ENCODE data around the gene CNGA2. TPM values are rescaled to one million over a fixed set of nuclear protein-coding genes. Genes with fewer than 3 reads are reported as not detected.

The CNGA2 gene
- total RNA-seq, 2 donors from 2014 or later = not detected

DNA sequence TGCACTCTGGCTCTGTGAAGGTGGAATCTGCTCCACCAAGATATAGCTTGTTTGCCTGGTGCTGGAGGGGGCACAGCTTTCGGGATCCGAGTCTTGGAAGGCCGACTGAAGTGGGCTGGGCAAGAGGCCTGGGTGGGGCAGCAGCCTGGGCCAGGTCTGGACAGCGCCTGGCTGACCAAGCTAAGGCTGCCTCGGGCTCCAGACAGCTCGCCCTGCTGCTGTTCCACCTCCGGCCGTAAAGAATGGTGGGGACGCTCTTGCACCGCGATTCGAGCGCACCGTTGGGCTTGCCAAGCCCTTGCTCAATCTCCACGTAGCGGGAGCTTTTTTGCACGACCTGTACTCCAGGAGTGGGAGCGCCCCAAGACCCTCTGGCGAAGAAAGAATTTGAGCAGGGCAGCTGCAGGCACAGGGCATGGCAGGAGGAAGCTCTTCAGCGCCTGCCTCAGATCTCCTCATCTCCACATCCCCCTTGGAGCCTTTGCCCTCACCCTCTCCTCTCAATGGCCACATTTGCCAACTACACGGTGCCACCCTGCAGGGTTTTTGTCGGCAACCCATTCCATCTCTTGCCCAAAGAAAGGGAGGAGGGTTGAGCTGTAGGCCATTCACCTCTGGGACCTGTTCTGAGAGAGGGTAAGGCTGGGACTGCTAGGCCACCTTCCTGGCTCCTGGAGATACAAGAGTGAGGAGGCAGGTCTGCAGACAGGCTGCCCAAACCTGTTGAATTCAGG lies 18.9 kb downstream of the CNGA2 start:
- Histone ChIP-seq H3K4me3 (no peak overlapping the region), H3K27me3 (no peaks in the 10 kb centered on the region), H3K27ac (no peak overlapping the region), H3K9me3 (no peaks in the 10 kb centered on the region), H3K36me3 (no peaks in the 10 kb centered on the region), H3K4me1 (peaks cover 0 to 4% of the 10 kb centered on the region in 2 donors)
- peak; percentile 59 for DNase-seq (ENCODE audit: low spot score)
- TF ChIP-seq, protein P1, sequence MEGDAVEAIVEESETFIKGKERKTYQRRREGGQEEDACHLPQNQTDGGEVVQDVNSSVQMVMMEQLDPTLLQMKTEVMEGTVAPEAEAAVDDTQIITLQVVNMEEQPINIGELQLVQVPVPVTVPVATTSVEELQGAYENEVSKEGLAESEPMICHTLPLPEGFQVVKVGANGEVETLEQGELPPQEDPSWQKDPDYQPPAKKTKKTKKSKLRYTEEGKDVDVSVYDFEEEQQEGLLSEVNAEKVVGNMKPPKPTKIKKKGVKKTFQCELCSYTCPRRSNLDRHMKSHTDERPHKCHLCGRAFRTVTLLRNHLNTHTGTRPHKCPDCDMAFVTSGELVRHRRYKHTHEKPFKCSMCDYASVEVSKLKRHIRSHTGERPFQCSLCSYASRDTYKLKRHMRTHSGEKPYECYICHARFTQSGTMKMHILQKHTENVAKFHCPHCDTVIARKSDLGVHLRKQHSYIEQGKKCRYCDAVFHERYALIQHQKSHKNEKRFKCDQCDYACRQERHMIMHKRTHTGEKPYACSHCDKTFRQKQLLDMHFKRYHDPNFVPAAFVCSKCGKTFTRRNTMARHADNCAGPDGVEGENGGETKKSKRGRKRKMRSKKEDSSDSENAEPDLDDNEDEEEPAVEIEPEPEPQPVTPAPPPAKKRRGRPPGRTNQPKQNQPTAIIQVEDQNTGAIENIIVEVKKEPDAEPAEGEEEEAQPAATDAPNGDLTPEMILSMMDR (IDR thresholded peaks at IDR 0.05) = peak; percentile 68 to 87

GRCh38 chrX:151754047-151754429 lies 19.5 kb downstream of the CNGA2 start:
- H3K4me3 ChIP-seq = no peak overlapping the region
- no peaks in the 10 kb centered on the region for H3K27me3 ChIP-seq
- no peaks in the 10 kb centered on the region for H3K36me3 ChIP-seq
- no peak overlapping the region for H3K27ac ChIP-seq
- H3K4me1 ChIP-seq = peaks cover 0 to 4% of the 10 kb centered on the region in 2 donors
- TF ChIP-seq, protein P1 (IDR thresholded peaks at IDR 0.05) = no peak
- DNase-seq (ENCODE audit: low spot score) = peak; percentile 47
- no peaks in the 10 kb centered on the region for H3K9me3 ChIP-seq

GRCh38 chrX:151754641-151755215 lies 20.2 kb downstream of the CNGA2 start:
- peaks cover 0 to 4% of the 10 kb centered on the region in 2 donors for H3K4me1 ChIP-seq
- TF ChIP-seq, protein P1 (IDR thresholded peaks at IDR 0.05) = no peak
- H3K9me3 ChIP-seq = no peaks in the 10 kb centered on the region
- H3K27me3 ChIP-seq = no peaks in the 10 kb centered on the region
- peak; percentile 18 for DNase-seq (ENCODE audit: low spot score)
- no peak overlapping the region for H3K4me3 ChIP-seq
- H3K36me3 ChIP-seq = no peaks in the 10 kb centered on the region
- H3K27ac ChIP-seq = no peak overlapping the region

DNA sequence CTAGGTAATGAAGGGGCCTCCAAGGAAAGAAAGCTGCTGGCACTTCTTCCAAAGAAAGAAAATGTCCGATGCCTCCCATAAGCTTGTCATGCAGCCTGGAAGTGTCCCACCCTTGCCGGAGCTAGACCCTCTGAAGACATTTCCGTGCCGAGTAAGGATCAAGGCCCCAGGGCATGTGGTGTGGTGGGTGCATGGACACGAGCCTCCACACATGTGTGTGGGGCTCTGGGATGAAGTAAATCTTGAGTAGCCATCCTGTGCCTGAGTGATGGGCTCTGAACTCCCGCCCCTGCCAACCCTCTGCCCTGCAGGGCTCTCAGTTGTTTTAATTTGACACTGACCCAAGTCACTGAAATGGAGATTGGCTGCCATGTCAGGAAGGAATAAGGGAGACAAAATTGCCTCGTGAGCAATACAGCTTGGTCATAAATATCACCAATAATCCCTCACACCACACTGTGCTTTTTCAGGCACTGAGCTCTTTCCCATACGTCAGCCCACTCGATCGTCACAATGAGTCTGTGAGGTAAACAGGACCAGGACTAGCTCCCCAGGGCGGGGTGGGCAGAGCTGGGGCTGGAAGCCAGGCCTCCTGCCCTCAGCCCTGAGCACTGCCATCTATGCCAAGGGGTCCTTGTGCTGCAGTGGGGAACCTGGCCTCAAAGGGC lies 24.6 kb downstream of the CNGA2 start:
- TF ChIP-seq, protein P1 (IDR thresholded peaks at IDR 0.05) = no peak
- Histone ChIP-seq H3K27me3 (no peaks in the 10 kb centered on the region), H3K4me1 (no peaks in the 10 kb centered on the region), H3K9me3 (no peaks in the 10 kb centered on the region), H3K4me3 (no peak overlapping the region), H3K36me3 (no peaks in the 10 kb centered on the region), H3K27ac (no peak overlapping the region)
- DNase-seq (ENCODE audit: low spot score) = no peak

GRCh38 chrX:151762802-151763201 lies 28.3 kb downstream of the CNGA2 start:
- Histone ChIP-seq H3K9me3 (no peaks in the 10 kb centered on the region), H3K4me1 (no peaks in the 10 kb centered on the region), H3K36me3 (no peaks in the 10 kb centered on the region), H3K27me3 (no peaks in the 10 kb centered on the region), H3K4me3 (no peak overlapping the region), H3K27ac (no peak overlapping the region)
- TF ChIP-seq, protein P1 (IDR thresholded peaks at IDR 0.05) = no peak
- peak; percentile 5 for DNase-seq (ENCODE audit: low spot score)
